ENCODE data around the gene TUBGCP6. TPM values are rescaled to one million over a fixed set of nuclear protein-coding genes. Genes with fewer than 3 reads are reported as not detected.

The TUBGCP6 gene
- total RNA-seq, 4 donors from 2014 or later: 51.5 to 163 (median 111) TPM

- TF ChIP-seq POLR2A (IDR thresholded peaks at IDR 0.05) (no peak), CTCF (IDR thresholded peaks at IDR 0.05) (no peak)
- Histone ChIP-seq H3K27me3 (no peaks in the 10 kb centered on the region), H3K4me3 (peak overlapping the region; percentile 79 to 91 (median 86)), H3K4me1 (peaks cover 4 to 70% (median 45%) of the 10 kb centered on the region in 4 donors), H3K9me3 (no peaks in the 10 kb centered on the region), H3K27ac (peak overlapping the region; percentile 68 to 97 (median 86)), H3K36me3 (no peaks in the 10 kb centered on the region)
- no peak for DNase-seq
These were observed 58.6 kb downstream of the TUBGCP6 start for GRCh38 chr22:50186181-50186714.

- peak within 1 kb of the TSS; percentile 68 to 97 (median 86) for H3K27ac ChIP-seq
- no peaks in the 10 kb centered on the region for H3K9me3 ChIP-seq
- peaks cover 4 to 62% (median 43%) of the 10 kb centered on the region in 4 donors for H3K4me1 ChIP-seq
- peak within 1 kb of the TSS; percentile 79 to 91 (median 86) for H3K4me3 ChIP-seq
- H3K36me3 ChIP-seq: no peaks in the 10 kb centered on the region
- no peaks in the 10 kb centered on the region for H3K27me3 ChIP-seq
- no peak for TF ChIP-seq POLR2A (IDR thresholded peaks at IDR 0.05)
- TF ChIP-seq CTCF (IDR thresholded peaks at IDR 0.05): no peak
- DNase-seq: peak; percentile 85 to 95 (median 95)
These were observed 59.3 kb downstream of the TUBGCP6 start, which contains the start of gene TRABD for GRCh38 chr22:50185375-50186087. TSS of gene TRABD (plus strand) at chr22:50185913. CDS start at chr22:50193061, 7,148 bp downstream.

GRCh38 chr22:50184902-50185374 lies 59.9 kb downstream of the TUBGCP6 start:
- Histone ChIP-seq H3K27ac (peak overlapping the region in 3 of 4 donors; percentile 31 to 97 (median 88)), H3K36me3 (no peaks in the 10 kb centered on the region), H3K9me3 (no peaks in the 10 kb centered on the region), H3K27me3 (no peaks in the 10 kb centered on the region), H3K4me3 (peak overlapping the region; percentile 53 to 91 (median 86)), H3K4me1 (peaks cover 4 to 56% (median 37%) of the 10 kb centered on the region in 4 donors)
- no peak for DNase-seq
- TF ChIP-seq POLR2A (IDR thresholded peaks at IDR 0.05) (no peak), CTCF (IDR thresholded peaks at IDR 0.05) (no peak)

- peak in 1 of 3 donors; percentile 81 for DNase-seq
- TF ChIP-seq POLR2A (IDR thresholded peaks at IDR 0.05): no peak
- no peak for TF ChIP-seq CTCF (IDR thresholded peaks at IDR 0.05)
- H3K4me3 ChIP-seq: peak overlapping the region; percentile 53 to 91 (median 86)
- peak overlapping the region in 3 of 4 donors; percentile 31 to 97 (median 88) for H3K27ac ChIP-seq
- no peaks in the 10 kb centered on the region for H3K9me3 ChIP-seq
- H3K27me3 ChIP-seq: no peaks in the 10 kb centered on the region
- peaks cover 4 to 50% (median 31%) of the 10 kb centered on the region in 4 donors for H3K4me1 ChIP-seq
- H3K36me3 ChIP-seq: no peaks in the 10 kb centered on the region
These were observed 60.6 kb downstream of the TUBGCP6 start for GRCh38 chr22:50184004-50184901.
